HL-60 (cell line): ENCODE measurements around the gene TPD52L1.

ENCODE experiments used
- DNase-seq, 2 experiments: peaks; one replicate each; pipeline ENCODE4 v3.0.0-alpha.2; 2010 to 2020; ENCODE audit warnings: low read depth in 1 of 2, low spot score in 1 of 2
- H3K27ac ChIP-seq: fragments of 250-450 bp; sonication (Bioruptor Pico); replicated peaks from 2 replicates; pipeline ENCODE4 v1.5.1; 2020; ENCODE audit warnings: mild to moderate bottlenecking, moderate library complexity
- H3K27me3 ChIP-seq: fragments of 250-450 bp; sonication (Bioruptor Pico); 2 replicates; pipeline ENCODE4 v1.5.1; 2021; ENCODE audit warnings: mild to moderate bottlenecking, moderate library complexity; ENCODE audit not compliant: insufficient read depth, poor library complexity, severe bottlenecking
- H3K4me3 ChIP-seq: replicated peaks from 2 replicates; pipeline ENCODE4 v1.5.1; 2011; ENCODE audit warnings: mild to moderate bottlenecking, control low read depth, low read length; ENCODE audit not compliant: insufficient read depth
- GABPA ChIP-seq: IDR thresholded peaks from 2 replicates; pipeline ENCODE4 v1.6.1; 2012; ENCODE audit warnings: low read depth
- POLR2AphosphoS5 ChIP-seq: IDR thresholded peaks from 2 replicates; pipeline ENCODE4 v1.6.1; 2012; ENCODE audit warnings: low read depth
- SPI1 ChIP-seq: IDR thresholded peaks from 2 replicates; pipeline ENCODE4 v1.6.1; 2012; ENCODE audit warnings: low read depth, mild to moderate bottlenecking, borderline replicate concordance
- TF ChIP-seq, protein P1 (sequence below): IDR thresholded peaks from 2 replicates; pipeline ENCODE4 v1.6.1; 2012; ENCODE audit warnings: low read depth; ENCODE audit not compliant: insufficient replicate concordance
- TF ChIP-seq, protein P2 (sequence below): IDR thresholded peaks from one replicate; pipeline ENCODE4 v1.5.1; 2011; ENCODE audit warnings: low read length, control low read depth, inconsistent platforms; ENCODE audit not compliant: insufficient read depth

Gene TPD52L1

GRCh38 chr6:125208625-125209249 is 55.2 kb downstream of the TPD52L1 start:
- no peak for DNase-seq
- no peak for TF ChIP-seq POLR2AphosphoS5
- no peak for TF ChIP-seq GABPA
- TF ChIP-seq, protein P1, sequence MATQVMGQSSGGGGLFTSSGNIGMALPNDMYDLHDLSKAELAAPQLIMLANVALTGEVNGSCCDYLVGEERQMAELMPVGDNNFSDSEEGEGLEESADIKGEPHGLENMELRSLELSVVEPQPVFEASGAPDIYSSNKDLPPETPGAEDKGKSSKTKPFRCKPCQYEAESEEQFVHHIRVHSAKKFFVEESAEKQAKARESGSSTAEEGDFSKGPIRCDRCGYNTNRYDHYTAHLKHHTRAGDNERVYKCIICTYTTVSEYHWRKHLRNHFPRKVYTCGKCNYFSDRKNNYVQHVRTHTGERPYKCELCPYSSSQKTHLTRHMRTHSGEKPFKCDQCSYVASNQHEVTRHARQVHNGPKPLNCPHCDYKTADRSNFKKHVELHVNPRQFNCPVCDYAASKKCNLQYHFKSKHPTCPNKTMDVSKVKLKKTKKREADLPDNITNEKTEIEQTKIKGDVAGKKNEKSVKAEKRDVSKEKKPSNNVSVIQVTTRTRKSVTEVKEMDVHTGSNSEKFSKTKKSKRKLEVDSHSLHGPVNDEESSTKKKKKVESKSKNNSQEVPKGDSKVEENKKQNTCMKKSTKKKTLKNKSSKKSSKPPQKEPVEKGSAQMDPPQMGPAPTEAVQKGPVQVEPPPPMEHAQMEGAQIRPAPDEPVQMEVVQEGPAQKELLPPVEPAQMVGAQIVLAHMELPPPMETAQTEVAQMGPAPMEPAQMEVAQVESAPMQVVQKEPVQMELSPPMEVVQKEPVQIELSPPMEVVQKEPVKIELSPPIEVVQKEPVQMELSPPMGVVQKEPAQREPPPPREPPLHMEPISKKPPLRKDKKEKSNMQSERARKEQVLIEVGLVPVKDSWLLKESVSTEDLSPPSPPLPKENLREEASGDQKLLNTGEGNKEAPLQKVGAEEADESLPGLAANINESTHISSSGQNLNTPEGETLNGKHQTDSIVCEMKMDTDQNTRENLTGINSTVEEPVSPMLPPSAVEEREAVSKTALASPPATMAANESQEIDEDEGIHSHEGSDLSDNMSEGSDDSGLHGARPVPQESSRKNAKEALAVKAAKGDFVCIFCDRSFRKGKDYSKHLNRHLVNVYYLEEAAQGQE = no peak
- TF ChIP-seq, protein P2, sequence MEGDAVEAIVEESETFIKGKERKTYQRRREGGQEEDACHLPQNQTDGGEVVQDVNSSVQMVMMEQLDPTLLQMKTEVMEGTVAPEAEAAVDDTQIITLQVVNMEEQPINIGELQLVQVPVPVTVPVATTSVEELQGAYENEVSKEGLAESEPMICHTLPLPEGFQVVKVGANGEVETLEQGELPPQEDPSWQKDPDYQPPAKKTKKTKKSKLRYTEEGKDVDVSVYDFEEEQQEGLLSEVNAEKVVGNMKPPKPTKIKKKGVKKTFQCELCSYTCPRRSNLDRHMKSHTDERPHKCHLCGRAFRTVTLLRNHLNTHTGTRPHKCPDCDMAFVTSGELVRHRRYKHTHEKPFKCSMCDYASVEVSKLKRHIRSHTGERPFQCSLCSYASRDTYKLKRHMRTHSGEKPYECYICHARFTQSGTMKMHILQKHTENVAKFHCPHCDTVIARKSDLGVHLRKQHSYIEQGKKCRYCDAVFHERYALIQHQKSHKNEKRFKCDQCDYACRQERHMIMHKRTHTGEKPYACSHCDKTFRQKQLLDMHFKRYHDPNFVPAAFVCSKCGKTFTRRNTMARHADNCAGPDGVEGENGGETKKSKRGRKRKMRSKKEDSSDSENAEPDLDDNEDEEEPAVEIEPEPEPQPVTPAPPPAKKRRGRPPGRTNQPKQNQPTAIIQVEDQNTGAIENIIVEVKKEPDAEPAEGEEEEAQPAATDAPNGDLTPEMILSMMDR = no peak
- TF ChIP-seq SPI1 = no peak
- H3K27ac ChIP-seq = no peak overlapping the region
- H3K4me3 ChIP-seq = no peak overlapping the region
- H3K27me3 ChIP-seq = no peaks in the 10 kb centered on the region

GRCh38 chr6:125210667-125211066 is 57.1 kb downstream of the TPD52L1 start:
- DNase-seq = no peak
- Histone ChIP-seq H3K4me3 (no peak overlapping the region), H3K27me3 (no peaks in the 10 kb centered on the region), H3K27ac (no peak overlapping the region)
- TF ChIP-seq, protein P2 = no peak
- no peak for TF ChIP-seq GABPA
- TF ChIP-seq, protein P1 = no peak
- TF ChIP-seq SPI1 = no peak
- no peak for TF ChIP-seq POLR2AphosphoS5

GRCh38 chr6:125211352-125211751 is 57.8 kb downstream of the TPD52L1 start:
- Histone ChIP-seq H3K27me3 (no peaks in the 10 kb centered on the region), H3K27ac (no peak overlapping the region), H3K4me3 (no peak overlapping the region)
- TF ChIP-seq SPI1 (no peak), GABPA (no peak), POLR2AphosphoS5 (no peak)
- TF ChIP-seq, protein P1 = no peak
- TF ChIP-seq, protein P2 = no peak
- DNase-seq = no peak
